Hippocampal formation (tissue), 2 donors: Measurements from ENCODE around the gene OBSCN.

Experiments used
- DNase-seq, 2 donors: peaks; one replicate each; lab custom pipeline; 2025; lab: John Stamatoyannopoulos, UW

The OBSCN gene

GRCh38 chr1:228358039-228358763 is 150.4 kb downstream of the OBSCN start:
- DNase-seq, result no peak

DNA sequence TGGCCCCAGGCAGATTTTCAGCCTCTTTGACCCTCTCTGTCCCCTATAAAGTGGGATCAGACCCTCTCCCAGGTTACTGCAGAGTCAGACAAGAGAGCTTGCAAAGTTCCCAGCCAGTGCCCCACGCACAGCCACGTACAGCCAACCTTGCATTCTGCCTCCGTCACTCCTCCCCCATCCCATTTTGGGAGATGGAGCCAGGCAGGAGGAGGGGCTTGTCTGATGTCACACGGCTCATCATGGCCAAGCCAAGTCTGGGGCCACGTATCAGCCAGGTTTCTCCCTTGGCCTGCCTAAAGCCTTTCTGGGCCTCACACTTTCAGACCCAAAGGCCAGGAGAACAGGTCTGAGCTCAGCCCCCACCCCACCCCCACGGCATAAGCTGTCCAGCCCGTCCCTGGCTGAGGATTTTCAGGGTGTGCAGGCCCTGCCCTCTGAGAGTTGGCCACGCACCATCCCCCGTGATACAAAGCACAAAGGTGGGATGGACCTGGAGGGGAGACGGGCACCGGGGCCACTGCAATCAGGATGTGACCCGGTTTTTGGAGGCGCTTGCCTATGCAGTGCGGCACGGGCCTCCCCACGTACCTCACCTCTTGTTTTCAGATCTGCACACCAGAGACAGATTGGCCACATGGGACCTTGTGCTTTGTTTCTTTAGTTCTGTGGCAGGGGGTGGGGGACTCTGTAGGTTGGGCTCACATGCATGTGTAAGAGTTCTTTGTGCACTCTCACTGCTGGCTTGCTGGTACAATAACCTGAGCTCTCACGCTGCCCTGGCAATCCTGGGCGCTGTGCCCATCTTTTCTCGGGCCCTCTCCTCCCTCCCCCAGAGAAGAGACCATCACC is 151.1 kb downstream of the OBSCN start:
- DNase-seq, result no peak

DNA sequence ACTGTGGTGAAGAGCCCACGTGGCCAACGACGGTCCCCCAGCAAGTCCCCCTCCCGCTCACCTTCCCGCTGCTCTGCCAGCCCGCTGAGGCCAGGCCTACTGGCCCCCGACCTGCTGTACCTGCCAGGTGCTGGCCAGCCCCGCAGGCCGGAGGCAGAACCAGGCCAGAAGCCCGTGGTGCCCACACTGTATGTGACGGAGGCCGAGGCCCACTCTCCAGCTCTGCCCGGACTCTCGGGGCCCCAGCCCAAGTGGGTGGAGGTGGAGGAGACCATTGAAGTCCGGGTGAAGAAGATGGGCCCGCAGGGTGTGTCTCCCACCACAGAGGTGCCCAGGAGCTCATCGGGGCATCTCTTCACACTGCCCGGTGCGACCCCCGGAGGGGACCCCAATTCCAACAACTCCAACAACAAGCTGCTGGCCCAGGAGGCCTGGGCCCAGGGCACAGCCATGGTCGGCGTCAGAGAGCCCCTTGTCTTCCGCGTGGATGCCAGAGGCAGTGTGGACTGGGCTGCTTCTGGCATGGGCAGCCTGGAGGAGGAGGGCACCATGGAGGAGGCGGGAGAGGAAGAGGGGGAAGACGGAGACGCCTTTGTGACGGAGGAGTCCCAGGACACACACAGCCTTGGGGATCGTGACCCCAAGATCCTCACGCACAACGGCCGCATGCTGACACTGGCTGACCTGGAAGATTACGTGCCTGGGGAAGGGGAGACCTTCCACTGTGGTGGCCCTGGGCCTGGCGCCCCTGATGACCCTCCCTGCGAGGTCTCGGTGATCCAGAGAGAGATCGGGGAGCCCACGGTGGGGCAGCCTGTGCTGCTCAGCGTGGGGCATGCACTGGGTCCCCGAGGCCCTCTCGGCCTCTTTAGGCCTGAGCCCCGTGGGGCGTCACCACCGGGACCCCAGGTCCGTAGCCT is 152.0 kb downstream of the OBSCN start:
- no peak for DNase-seq

GRCh38 chr1:228360533-228361313 is 152.9 kb downstream of the OBSCN start:
- no peak for DNase-seq

DNA sequence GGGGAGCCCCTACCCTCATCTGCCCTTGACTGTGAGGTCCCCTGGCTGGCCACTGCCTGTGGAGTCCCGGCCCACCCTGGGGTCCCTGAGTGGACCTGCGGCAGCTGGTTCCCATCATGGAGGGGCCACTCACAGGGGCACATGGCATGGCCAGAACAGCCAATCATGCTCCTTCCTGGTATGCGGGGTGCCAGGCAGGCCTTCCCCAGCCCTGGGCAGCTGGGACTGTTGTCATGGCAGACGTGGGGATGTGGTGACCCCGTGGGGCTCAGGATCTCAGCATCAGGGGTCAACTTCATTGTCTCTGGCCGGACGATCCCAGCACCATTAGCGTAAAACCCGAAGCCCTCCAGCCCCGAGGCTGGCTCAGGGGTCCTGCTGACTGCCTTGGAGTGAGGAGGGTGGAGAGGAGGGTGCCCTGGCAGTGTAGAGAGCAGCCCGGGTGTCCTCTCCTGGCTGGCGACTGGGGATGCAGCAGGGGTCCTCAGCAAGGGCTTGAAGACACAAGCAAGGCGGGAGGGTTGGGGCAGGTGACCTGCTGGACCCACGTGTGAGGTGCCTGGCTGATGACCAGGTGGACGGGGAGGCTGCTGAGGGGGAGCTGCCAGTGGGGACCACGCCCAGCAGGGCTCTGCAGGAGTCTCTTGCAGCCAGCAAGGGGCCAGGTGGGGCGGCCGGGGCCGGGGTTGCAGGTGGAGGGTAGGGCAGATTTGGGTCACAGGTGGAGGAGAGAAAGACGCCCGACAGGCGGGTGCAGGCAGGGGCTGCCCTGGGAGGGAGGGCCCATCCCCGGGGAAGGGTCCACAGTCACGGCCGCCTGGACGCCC is 153.7 kb downstream of the OBSCN start:
- DNase-seq, result no peak

- no peak for DNase-seq
Observed at GRCh38 chr1:228362141-228362883, 154.5 kb downstream of the OBSCN start.

GRCh38 chr1:228362884-228363450 is 155.1 kb downstream of the OBSCN start:
- DNase-seq, result no peak

DNA sequence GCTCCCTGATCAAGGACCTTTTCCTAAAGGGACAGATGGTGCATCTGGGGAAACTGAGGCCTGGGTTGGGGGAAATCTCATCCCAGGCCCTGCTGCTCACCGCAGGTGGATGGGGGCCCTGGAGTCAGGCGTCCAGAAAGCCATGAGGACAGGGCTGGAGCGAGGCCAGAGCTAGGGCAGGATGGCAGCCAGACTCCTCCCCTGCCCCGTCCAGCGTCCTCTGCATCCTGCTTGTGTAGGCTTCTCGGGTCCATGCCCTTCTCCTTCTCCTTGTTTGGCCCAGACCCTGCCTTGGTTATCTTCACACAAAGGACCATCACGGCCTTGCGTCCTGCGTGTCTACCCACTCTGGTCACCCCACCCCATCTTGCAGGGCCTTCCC is 155.8 kb downstream of the OBSCN start:
- DNase-seq, result no peak

- DNase-seq, result no peak
Observed at GRCh38 chr1:228364068-228364705, 156.3 kb downstream of the OBSCN start.

- DNase-seq, result no peak
Observed at GRCh38 chr1:228364706-228365213, 156.9 kb downstream of the OBSCN start.

- DNase-seq, result no peak
Observed at GRCh38 chr1:228365271-228366061, 157.6 kb downstream of the OBSCN start.

- DNase-seq, result no peak
Observed at GRCh38 chr1:228366062-228366865, 158.4 kb downstream of the OBSCN start.

GRCh38 chr1:228366866-228367741 is 159.3 kb downstream of the OBSCN start:
- no peak for DNase-seq

DNA sequence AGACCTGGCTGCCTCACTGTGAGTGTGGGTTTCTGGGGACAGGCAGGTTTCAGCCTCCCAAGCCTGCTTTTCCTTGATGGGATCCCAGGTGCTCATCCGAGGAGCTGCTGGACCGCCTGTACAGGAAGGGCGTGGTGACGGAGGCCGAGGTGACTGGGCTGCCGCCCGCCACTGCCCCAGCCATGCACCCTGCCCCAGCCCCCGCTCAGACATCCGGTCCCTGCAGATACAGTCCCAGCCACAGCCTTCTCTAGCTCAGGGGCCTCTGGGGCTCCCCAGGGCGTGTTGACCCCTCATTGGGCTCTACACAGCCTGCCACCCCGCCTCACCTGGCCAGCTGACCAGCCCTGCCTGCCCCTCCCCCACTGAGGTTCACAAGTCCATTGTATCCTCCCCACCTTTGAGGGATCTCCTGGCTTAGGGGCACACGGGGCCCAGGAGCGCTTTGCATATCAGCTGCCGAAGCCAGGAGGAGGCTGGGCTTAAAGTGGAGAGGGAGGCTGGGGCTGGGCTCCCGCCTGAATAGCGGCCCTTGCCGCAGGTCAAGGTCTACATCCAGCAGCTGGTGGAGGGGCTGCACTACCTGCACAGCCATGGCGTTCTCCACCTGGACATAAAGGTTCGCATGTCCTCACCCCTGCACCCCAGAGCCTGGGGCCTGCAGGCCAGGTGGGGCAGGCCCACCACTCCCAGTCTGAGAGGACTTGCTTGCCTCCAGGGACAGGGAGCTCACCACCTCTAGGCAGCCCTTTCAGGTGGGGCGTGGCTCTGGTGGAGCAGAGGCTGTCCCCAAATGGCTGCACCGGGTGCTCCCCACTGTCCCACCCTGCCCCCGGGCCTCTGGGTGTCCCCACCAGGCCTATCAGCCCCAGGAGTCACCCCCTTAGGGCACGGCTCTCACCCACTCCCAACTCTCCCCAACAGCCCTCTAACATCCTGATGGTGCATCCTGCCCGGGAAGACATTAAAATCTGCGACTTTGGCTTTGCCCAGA is 160.3 kb downstream of the OBSCN start:
- DNase-seq, result no peak
